Measurements from ENCODE around the gene ADGRG2.

The ADGRG2 gene

GRCh38 chrX:19007868-19008267 is 114.4 kb downstream of the ADGRG2 start:
- H3K4me3 ChIP-seq (ENCODE audit: low read depth, low read length) = no peak overlapping the region
- TF ChIP-seq CTCF (conservative IDR thresholded peaks at IDR 0.05; ENCODE audit: low read depth, low read length) = no peak
- DNase-seq (ENCODE audit: low read depth) = no peak

GRCh38 chrX:19007011-19007410 is 115.3 kb downstream of the ADGRG2 start:
- DNase-seq (ENCODE audit: low read depth) = no peak
- TF ChIP-seq CTCF (conservative IDR thresholded peaks at IDR 0.05; ENCODE audit: low read depth, low read length) = no peak
- no peak overlapping the region for H3K4me3 ChIP-seq (ENCODE audit: low read depth, low read length)

- no peak overlapping the region for H3K4me3 ChIP-seq (ENCODE audit: low read depth, low read length)
- no peak for DNase-seq (ENCODE audit: low read depth)
- TF ChIP-seq CTCF (conservative IDR thresholded peaks at IDR 0.05; ENCODE audit: low read depth, low read length) = no peak
Measured at GRCh38 chrX:19005909-19006308, 116.4 kb downstream of the ADGRG2 start.

- DNase-seq (ENCODE audit: low read depth) = no peak
- no peak overlapping the region for H3K4me3 ChIP-seq (ENCODE audit: low read depth, low read length)
- no peak for TF ChIP-seq CTCF (conservative IDR thresholded peaks at IDR 0.05; ENCODE audit: low read depth, low read length)
Measured at GRCh38 chrX:19003756-19004155, 118.5 kb downstream of the ADGRG2 start.

GRCh38 chrX:18998653-18999052 is 123.6 kb downstream of the ADGRG2 start:
- TF ChIP-seq CTCF (conservative IDR thresholded peaks at IDR 0.05; ENCODE audit: low read depth, low read length) = no peak
- no peak for DNase-seq (ENCODE audit: low read depth)
- no peak overlapping the region for H3K4me3 ChIP-seq (ENCODE audit: low read depth, low read length)

GRCh38 chrX:18997916-18998315 is 124.4 kb downstream of the ADGRG2 start:
- TF ChIP-seq CTCF (conservative IDR thresholded peaks at IDR 0.05; ENCODE audit: low read depth, low read length) = no peak
- no peak for DNase-seq (ENCODE audit: low read depth)
- H3K4me3 ChIP-seq (ENCODE audit: low read depth, low read length) = no peak overlapping the region

GRCh38 chrX:18996536-18996935 is 125.7 kb downstream of the ADGRG2 start:
- DNase-seq (ENCODE audit: low read depth) = no peak
- H3K4me3 ChIP-seq (ENCODE audit: low read depth, low read length) = no peak overlapping the region
- no peak for TF ChIP-seq CTCF (conservative IDR thresholded peaks at IDR 0.05; ENCODE audit: low read depth, low read length)
